Measurements from ENCODE around the gene RBBP8NL.

DNA sequence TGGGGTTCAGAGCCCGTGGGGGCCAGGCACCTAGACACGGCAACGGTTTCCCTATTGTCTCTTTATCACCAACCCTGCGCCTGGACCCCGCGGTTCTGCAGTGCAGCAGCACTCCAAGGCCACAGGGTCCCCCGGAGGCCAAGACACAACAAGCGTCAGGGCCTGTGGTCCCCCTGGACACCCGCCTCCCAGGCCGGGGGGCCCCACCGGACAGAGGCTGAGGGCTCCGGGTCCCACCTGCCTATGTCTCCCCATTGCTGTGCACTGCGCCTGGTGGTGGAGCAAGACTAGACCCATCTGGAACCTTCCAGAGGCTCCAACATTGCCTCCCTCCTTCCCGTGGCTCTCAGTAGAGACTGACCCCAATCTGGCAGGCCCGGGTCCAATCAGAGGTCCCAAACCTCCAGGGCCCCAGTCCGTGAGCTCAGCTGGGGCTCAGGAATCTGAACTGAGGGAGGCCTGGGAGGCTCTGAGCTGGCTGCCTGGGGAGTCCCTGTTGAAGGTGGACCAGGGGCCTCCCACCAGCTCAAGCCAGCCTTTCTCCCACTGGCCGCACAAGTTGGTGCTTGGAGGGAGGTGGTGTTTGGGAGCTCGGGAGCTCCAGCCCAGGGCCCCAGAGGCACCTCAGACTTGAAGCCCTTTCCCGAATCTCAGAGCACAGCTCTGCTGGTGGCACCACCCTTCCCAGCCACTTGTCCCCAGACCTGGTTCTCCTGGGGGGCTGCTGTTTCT, 39.6 kb upstream of the RBBP8NL start:
- TF ChIP-seq, protein P1, sequence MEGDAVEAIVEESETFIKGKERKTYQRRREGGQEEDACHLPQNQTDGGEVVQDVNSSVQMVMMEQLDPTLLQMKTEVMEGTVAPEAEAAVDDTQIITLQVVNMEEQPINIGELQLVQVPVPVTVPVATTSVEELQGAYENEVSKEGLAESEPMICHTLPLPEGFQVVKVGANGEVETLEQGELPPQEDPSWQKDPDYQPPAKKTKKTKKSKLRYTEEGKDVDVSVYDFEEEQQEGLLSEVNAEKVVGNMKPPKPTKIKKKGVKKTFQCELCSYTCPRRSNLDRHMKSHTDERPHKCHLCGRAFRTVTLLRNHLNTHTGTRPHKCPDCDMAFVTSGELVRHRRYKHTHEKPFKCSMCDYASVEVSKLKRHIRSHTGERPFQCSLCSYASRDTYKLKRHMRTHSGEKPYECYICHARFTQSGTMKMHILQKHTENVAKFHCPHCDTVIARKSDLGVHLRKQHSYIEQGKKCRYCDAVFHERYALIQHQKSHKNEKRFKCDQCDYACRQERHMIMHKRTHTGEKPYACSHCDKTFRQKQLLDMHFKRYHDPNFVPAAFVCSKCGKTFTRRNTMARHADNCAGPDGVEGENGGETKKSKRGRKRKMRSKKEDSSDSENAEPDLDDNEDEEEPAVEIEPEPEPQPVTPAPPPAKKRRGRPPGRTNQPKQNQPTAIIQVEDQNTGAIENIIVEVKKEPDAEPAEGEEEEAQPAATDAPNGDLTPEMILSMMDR (IDR thresholded peaks at IDR 0.05) = no peak
- TF ChIP-seq EP300 (IDR thresholded peaks at IDR 0.05) (no peak), POLR2AphosphoS5 (IDR thresholded peaks at IDR 0.05) (no peak)

All from esophagus muscularis mucosa (tissue), 4 donors.